Upper lobe of left lung (tissue), 6 donors: ENCODE measurements around the gene PDE4C. TPM values are rescaled to one million over a fixed set of nuclear protein-coding genes. Genes with fewer than 3 reads are reported as not detected.
A peak's percentile ranks its signal among the peaks of the same experiment; 100 is the strongest.

ENCODE experiments used
- ATAC-seq, 2 donors: fragments of 200-7000 bp; cut with Tn5 transposase; one replicate each; pipeline ENCODE4 v1.9.1; 2022; ENCODE audit warnings: mild to moderate bottlenecking in 2 of 2, moderate library complexity in 2 of 2; ENCODE audit not compliant: low FRiP score in 2 of 2
- DNase-seq, 2 donors: peaks; one replicate each; pipeline ENCODE4 v3.0.0-alpha.2; 2019 to 2020
- H3K27ac ChIP-seq, 4 donors: fragments of 200-600 bp; sonication (generic); one replicate each; pipeline ENCODE4 v1.5.1; 2016 to 2019
- H3K27me3 ChIP-seq, 4 donors: fragments of 200-600 bp; sonication (generic); one replicate each; pipeline ENCODE4 v1.5.1; 2017 to 2019
- H3K36me3 ChIP-seq, 4 donors: fragments of 200-600 bp; sonication (generic); one replicate each; pipeline ENCODE4 v1.5.1; 2016 to 2019
- H3K4me1 ChIP-seq, 4 donors: fragments of 200-600 bp; sonication (generic); one replicate each; pipeline ENCODE4 v1.5.1; 2018 to 2019
- H3K4me3 ChIP-seq, 4 donors: fragments of 200-600 bp; sonication (generic); one replicate each; pipeline ENCODE4 v1.5.1; 2017 to 2019; ENCODE audit warnings: mild to moderate bottlenecking in 2 of 4, moderate library complexity in 1 of 4
- H3K9me3 ChIP-seq, 4 donors: fragments of 200-600 bp; sonication (generic); one replicate each; pipeline ENCODE4 v1.5.1; 2018 to 2019
- EP300 ChIP-seq, 4 donors: sonication (generic); formaldehyde crosslinking; IDR thresholded peaks; one replicate each; pipeline ENCODE4 v1.5.1; 2017; ENCODE audit warnings: antibody characterized with exemption in 4 of 4, control low read depth in 2 of 4
- POLR2A ChIP-seq, 4 donors: fragments of 450-650 bp; IDR thresholded peaks; one replicate each; pipeline ENCODE4 v1.5.1; 2016 to 2017; ENCODE audit warnings: antibody characterized with exemption in 4 of 4, mild to moderate bottlenecking in 2 of 4
- POLR2AphosphoS5 ChIP-seq, 2 donors: sonication (generic); formaldehyde crosslinking; IDR thresholded peaks; one replicate each; pipeline ENCODE4 v1.5.1; 2017; ENCODE audit warnings: antibody characterized with exemption in 2 of 2
- WGBS, 2 donors: methylation state at CpG; one replicate each; pipeline ENCODE4 v1.1.5; 2017 to 2018; 5-methylcytosine and 5-hydroxymethylcytosine counted together
- total RNA-seq, 6 donors: library from RNA; depleted of rRNA in 4 of 6; stranded (reverse); fragments of >200 nt in 4 of 6; gene quantifications; one replicate each; pipeline versions ENCODE4 v1.1.0 to v1.2.1, GENCODE V29; 2016 to 2021
- TF ChIP-seq, protein P1 (sequence below), 6 experiments: fragments of 450-650 bp in 4 of 6; fragments of 200-600 bp in 2 of 6; sonication (generic) in 2 of 6; IDR thresholded peaks; one replicate each; pipeline ENCODE4 v1.5.1; 2016 to 2019; ENCODE audit warnings: antibody characterized with exemption in 6 of 6
- donor health status: DM: no; HTN: no; CAD: no; lungs with moderate emphysema.
- donor health status: DM: no; HTN: yes; CAD: no; lungs with severe emphysema.

The PDE4C gene
- total RNA-seq, 6 donors from 2014 or later, result 6.4 to 479 (median 21.0) TPM

DNA sequence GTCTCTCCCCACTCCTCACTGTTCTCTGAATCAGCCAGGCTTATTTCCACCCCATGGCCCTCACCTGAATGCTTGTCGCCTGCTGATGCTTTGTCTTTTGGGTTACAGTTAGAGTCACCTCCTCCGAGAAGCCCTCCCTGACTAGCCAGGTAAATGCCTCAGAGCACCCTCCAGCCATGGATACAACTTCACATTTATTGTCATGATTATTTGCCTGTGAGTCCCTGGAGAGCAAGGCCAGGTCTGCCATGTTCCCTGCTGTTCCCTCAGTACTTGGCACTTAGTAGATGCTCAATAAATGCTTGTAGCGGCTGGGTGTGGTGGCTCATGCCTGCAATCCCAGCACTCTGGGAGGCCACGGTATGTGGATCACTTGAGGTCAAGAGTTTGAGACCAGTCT, 3.7 kb upstream of the PDE4C start:
- TF ChIP-seq POLR2A (IDR thresholded peaks at IDR 0.05) (no peak), EP300 (IDR thresholded peaks at IDR 0.05) (no peak), POLR2AphosphoS5 (IDR thresholded peaks at IDR 0.05) (no peak)
- TF ChIP-seq, protein P1, sequence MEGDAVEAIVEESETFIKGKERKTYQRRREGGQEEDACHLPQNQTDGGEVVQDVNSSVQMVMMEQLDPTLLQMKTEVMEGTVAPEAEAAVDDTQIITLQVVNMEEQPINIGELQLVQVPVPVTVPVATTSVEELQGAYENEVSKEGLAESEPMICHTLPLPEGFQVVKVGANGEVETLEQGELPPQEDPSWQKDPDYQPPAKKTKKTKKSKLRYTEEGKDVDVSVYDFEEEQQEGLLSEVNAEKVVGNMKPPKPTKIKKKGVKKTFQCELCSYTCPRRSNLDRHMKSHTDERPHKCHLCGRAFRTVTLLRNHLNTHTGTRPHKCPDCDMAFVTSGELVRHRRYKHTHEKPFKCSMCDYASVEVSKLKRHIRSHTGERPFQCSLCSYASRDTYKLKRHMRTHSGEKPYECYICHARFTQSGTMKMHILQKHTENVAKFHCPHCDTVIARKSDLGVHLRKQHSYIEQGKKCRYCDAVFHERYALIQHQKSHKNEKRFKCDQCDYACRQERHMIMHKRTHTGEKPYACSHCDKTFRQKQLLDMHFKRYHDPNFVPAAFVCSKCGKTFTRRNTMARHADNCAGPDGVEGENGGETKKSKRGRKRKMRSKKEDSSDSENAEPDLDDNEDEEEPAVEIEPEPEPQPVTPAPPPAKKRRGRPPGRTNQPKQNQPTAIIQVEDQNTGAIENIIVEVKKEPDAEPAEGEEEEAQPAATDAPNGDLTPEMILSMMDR (IDR thresholded peaks at IDR 0.05), result no peak
- no peak overlapping the region for H3K27ac ChIP-seq
- peaks cover 3 to 23% (median 9%) of the 10 kb centered on the region in 4 donors for H3K27me3 ChIP-seq
- H3K4me1 ChIP-seq, result peaks cover 13 to 34% (median 22%) of the 10 kb centered on the region in 4 donors
- H3K4me3 ChIP-seq, result no peak overlapping the region
- DNase-seq (no peak), ATAC-seq (no peak)
- no peaks in the 10 kb centered on the region for H3K36me3 ChIP-seq
- WGBS, 2 donors, result 78 to 84% methylated on average over 3 to 4 of the region's 4 CpGs
- peaks cover 0 to 8% (median 5%) of the 10 kb centered on the region in 4 donors for H3K9me3 ChIP-seq

DNA sequence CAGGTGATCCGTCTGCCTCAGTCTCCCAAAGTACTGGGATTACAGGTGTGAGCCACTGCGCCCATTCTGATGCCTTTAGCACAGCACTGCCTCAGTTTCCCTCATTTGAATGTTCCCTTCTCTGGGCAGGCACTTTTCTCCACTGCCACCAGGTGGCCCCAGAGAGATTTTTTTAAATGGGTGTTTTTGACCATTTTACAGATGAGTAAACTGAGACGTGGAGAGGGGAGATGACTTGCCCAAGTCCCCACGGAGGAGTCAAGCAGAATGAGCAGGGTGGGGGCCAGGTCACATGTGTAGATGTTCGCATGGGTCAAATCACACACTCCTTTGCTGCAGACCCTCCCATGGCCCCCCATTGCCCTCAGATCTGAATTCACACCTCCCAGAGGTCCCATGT, 3.2 kb upstream of the PDE4C start:
- ATAC-seq (no peak), DNase-seq (no peak)
- peaks cover 3 to 26% (median 10%) of the 10 kb centered on the region in 4 donors for H3K27me3 ChIP-seq
- H3K4me1 ChIP-seq, result peaks cover 17 to 38% (median 26%) of the 10 kb centered on the region in 4 donors
- H3K9me3 ChIP-seq, result peaks cover 0 to 8% (median 5%) of the 10 kb centered on the region in 4 donors
- no peak overlapping the region for H3K4me3 ChIP-seq
- H3K27ac ChIP-seq, result no peak overlapping the region
- WGBS, 2 donors, result 70 to 79% methylated on average over 5 of the region's 5 CpGs
- TF ChIP-seq, protein P1 (IDR thresholded peaks at IDR 0.05), result peak in 4 of 6 experiments; percentile 23 to 40 (median 31)
- no peak for TF ChIP-seq POLR2A (IDR thresholded peaks at IDR 0.05)
- no peaks in the 10 kb centered on the region for H3K36me3 ChIP-seq

DNA sequence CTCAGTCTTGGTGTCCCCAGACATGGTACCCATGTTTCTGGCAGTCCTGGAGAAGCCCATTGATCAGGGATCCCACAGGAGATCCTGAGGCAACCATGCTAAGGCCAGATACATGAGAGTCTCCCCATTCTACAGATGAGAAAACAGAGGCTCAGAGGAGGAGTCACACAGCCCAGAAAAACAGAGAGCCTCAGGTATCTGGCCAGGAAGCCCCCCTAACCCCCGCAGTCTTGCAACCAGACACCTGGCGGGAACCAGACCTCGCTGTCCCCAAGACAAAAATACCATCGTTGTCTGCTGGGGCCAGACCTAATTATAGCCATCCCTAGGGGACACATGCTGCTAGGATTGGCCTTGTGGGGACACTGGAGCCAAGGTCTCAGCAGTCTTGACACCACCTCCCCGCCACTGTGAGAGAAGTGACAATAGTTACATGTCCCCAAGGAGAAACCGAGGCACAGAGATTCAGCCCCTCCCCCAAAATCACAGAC, 1.6 kb upstream of the PDE4C start:
- no peaks in the 10 kb centered on the region for H3K36me3 ChIP-seq
- no peak overlapping the region for H3K27ac ChIP-seq
- 78 to 86% methylated on average over 6 of the region's 6 CpGs for whole genome bisulfite sequencing, 2 donors
- no peak overlapping the region for H3K4me3 ChIP-seq
- no peak for TF ChIP-seq POLR2AphosphoS5 (IDR thresholded peaks at IDR 0.05)
- TF ChIP-seq POLR2A (IDR thresholded peaks at IDR 0.05), result no peak
- TF ChIP-seq, protein P1 (IDR thresholded peaks at IDR 0.05), result no peak
- TF ChIP-seq EP300 (IDR thresholded peaks at IDR 0.05), result no peak
- peaks cover 17 to 38% (median 32%) of the 10 kb centered on the region in 4 donors for H3K4me1 ChIP-seq
- no peak for ATAC-seq
- peaks cover under 1 to 24% (median 9%) of the 10 kb centered on the region in 4 donors for H3K27me3 ChIP-seq
- H3K9me3 ChIP-seq, result peaks cover 0 to 4% (median 0%) of the 10 kb centered on the region in 4 donors
- DNase-seq, result no peak

DNA sequence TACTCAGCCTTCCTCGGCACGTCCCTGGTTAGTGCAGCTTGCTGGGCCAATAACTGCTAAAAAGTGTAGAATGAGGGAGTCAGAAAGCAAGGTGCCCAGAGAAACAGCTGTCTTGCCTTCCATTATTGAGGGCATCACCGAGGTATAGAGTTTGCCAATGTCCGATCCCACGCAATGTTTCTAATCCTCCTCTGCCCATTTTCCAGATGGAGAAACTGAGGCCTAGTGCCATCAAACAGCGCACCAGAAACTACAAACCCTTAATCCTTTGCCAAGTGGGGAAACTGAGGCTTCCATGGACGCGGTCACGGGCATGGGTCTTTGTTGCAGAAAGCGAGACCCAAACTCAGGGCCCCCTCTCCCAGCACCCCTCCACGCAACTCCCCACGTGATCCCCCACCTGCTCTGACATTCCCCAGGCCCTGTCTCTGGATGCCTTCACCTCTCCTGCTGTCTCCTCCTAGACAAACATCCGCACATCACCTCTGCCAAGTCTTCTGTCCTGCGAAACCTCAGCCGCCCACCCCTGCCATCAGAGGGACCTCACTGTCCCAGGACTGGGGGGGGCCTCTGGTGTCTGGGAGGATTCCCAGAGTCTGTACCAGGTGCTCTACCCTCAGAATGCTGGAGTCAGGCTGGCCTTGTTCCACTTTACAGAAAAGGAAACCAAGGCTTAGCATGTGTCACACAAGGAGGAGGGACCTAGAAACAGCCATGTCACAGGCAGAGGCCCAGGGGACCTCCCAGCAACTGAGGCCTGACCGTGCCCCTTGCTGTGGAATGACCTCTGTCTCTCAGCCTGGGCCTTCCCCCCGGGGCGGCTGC, 930 bp upstream of the PDE4C start:
- Histone ChIP-seq H3K36me3 (no peaks in the 10 kb centered on the region), H3K4me3 (no peak overlapping the region), H3K27ac (no peak overlapping the region), H3K9me3 (no peaks in the 10 kb centered on the region), H3K4me1 (peaks cover 17 to 32% (median 31%) of the 10 kb centered on the region in 4 donors), H3K27me3 (peaks cover 0 to 19% (median 7%) of the 10 kb centered on the region in 4 donors)
- ATAC-seq (no peak), DNase-seq (no peak)
- no peak for TF ChIP-seq POLR2AphosphoS5 (IDR thresholded peaks at IDR 0.05)
- TF ChIP-seq POLR2A (IDR thresholded peaks at IDR 0.05), result no peak
- TF ChIP-seq, protein P1 (IDR thresholded peaks at IDR 0.05), result no peak
- 84 to 90% methylated on average over 15 to 18 of the region's 18 CpGs for WGBS, 2 donors
